H1 (cell line): Measurements from ENCODE around the gene LPCAT1. TPM values are rescaled to one million over a fixed set of nuclear protein-coding genes. Genes with fewer than 3 reads are reported as not detected.

Experiments
- CTCF ChIA-PET: fragments of 300-600 bp; sonication (Branson Sonifier 250); formaldehyde crosslinking; loops from one replicate; lab custom pipeline; 2021; ENCODE audit not compliant: partially characterized antibody; lab: Charles Lee
- POLR2A ChIA-PET: fragments of 300-600 bp; sonication (Branson Sonifier 250); formaldehyde crosslinking; loops from one replicate; lab custom pipeline; 2021; ENCODE audit warnings: inconsistent platforms; ENCODE audit not compliant: partially characterized antibody; lab: Charles Lee
- DNase-seq, 2 experiments: peaks; one replicate each; pipeline versions ENCODE4 v3.0.0 to v3.0.0-alpha.2; 2010 to 2022; ENCODE audit warnings: low spot score in 2 of 2, low read depth in 1 of 2, mixed read lengths in 1 of 2
- FAIRE-seq: peaks from 2 replicates; lab custom pipeline; 2011; peaks lifted over from hg19 to GRCh38; lab: Jason Lieb, UNC
- H2AFZ ChIP-seq: 2 replicates; pipeline ENCODE4 v1.8.1; 2012; ENCODE audit warnings: low read length, inconsistent platforms
- H2AK5ac ChIP-seq: 2 replicates; pipeline ENCODE4 v1.6.1; 2013; ENCODE audit warnings: low read depth, low read length
- H2BK120ac ChIP-seq: replicated peaks from 2 replicates; pipeline ENCODE3; 2013; ENCODE audit warnings: low read depth, low read length, inconsistent platforms
- H2BK12ac ChIP-seq: 2 replicates; pipeline ENCODE4 v1.6.1; 2013; ENCODE audit warnings: low read depth, low read length
- H2BK15ac ChIP-seq: 2 replicates; pipeline ENCODE4 v1.6.1; 2013; ENCODE audit warnings: low read length
- H2BK20ac ChIP-seq: 2 replicates; pipeline ENCODE4 v1.6.1; 2013; ENCODE audit warnings: low read length
- H2BK5ac ChIP-seq: 2 replicates; pipeline ENCODE4 v1.6.1; 2013; ENCODE audit warnings: low read depth, low read length
- H3K14ac ChIP-seq: 2 replicates; pipeline ENCODE4 v1.6.1; 2013; ENCODE audit warnings: inconsistent platforms; ENCODE audit not compliant: insufficient read length
- H3K18ac ChIP-seq: 2 replicates; pipeline ENCODE4 v1.6.1; 2013; ENCODE audit warnings: low read length; ENCODE audit errors: extremely low read depth
- H3K23ac ChIP-seq: 2 replicates; pipeline ENCODE4 v1.6.1; 2013; ENCODE audit warnings: inconsistent platforms; ENCODE audit not compliant: insufficient read length
- H3K23me2 ChIP-seq: 2 replicates; pipeline ENCODE4 v1.6.1; 2013; ENCODE audit warnings: low read depth, low read length
- H3K27ac ChIP-seq: 2 replicates; pipeline ENCODE4 v1.6.1; 2011; ENCODE audit warnings: low read depth, low read length, inconsistent platforms
- H3K27me3 ChIP-seq, 4 experiments: replicated peaks in 1 of 4; 1 replicate in 1 of 4; 2 replicates in 3 of 4; pipeline versions ENCODE4 v1.6.1 to v1.8.1; 2011 to 2013; ENCODE audit warnings: low read length in 3 of 4, mild to moderate bottlenecking in 3 of 4, inconsistent platforms in 2 of 4, mixed read lengths in 2 of 4, moderate library complexity in 1 of 4; ENCODE audit not compliant: control insufficient read depth in 3 of 4, insufficient read depth in 3 of 4; ENCODE audit errors: extremely low read depth in 1 of 4
- H3K36me3 ChIP-seq, 4 experiments: 2 replicates each; pipeline versions ENCODE4 v1.6.1 to v1.8.1; 2011 to 2013; ENCODE audit warnings: mild to moderate bottlenecking in 4 of 4, low read length in 3 of 4, moderate library complexity in 2 of 4, control low read depth in 1 of 4, inconsistent platforms in 1 of 4; ENCODE audit not compliant: insufficient read depth in 4 of 4, control insufficient read depth in 2 of 4
- H3K4ac ChIP-seq: replicated peaks from 2 replicates; pipeline ENCODE3; 2013; ENCODE audit warnings: low read length, low read depth, mixed read lengths, inconsistent platforms; ENCODE audit not compliant: insufficient read length
- H3K4me1 ChIP-seq, 4 experiments: replicated peaks in 1 of 4; 1 replicate in 1 of 4; 2 replicates in 3 of 4; pipeline versions ENCODE4 v1.6.1 to v1.8.1; 2011 to 2013; ENCODE audit warnings: low read length in 3 of 4, inconsistent platforms in 2 of 4, mixed read lengths in 1 of 4; ENCODE audit not compliant: insufficient read depth in 4 of 4, control insufficient read depth in 3 of 4
- H3K4me2 ChIP-seq, 2 experiments: 2 replicates each; pipeline versions ENCODE4 v1.6.1 to v1.8.1; 2011 to 2013; ENCODE audit warnings: low read depth in 2 of 2, low read length in 2 of 2, control low read depth in 1 of 2, inconsistent platforms in 1 of 2, mild to moderate bottlenecking in 1 of 2; ENCODE audit not compliant: insufficient read depth in 1 of 2
- H3K4me3 ChIP-seq, 4 experiments: fragments of 200-600, 300-600 bp in 1 of 4; sonication (generic), shearing (Covaris generic), sonication (Bioruptor Twin) in 1 of 4; 2 replicates each; pipeline versions ENCODE4 v1.5.1 to v1.8.1; 2011 to 2016; ENCODE audit warnings: low read length in 4 of 4, low read depth in 3 of 4, control low read depth in 2 of 4, inconsistent platforms in 2 of 4, mild to moderate bottlenecking in 2 of 4, mixed read lengths in 1 of 4, moderate library complexity in 1 of 4; ENCODE audit not compliant: insufficient read depth in 2 of 4; ENCODE audit errors: extremely low read depth in 1 of 4
- H3K56ac ChIP-seq: replicated peaks from 2 replicates; pipeline ENCODE3; 2013; ENCODE audit warnings: low read depth, mild to moderate bottlenecking, mixed read lengths, low read length, inconsistent platforms; ENCODE audit not compliant: insufficient read length
- H3K79me1 ChIP-seq: 2 replicates; pipeline ENCODE4 v1.6.1; 2013; ENCODE audit warnings: low read depth, low read length, control low read depth
- H3K79me2 ChIP-seq, 2 experiments: 2 replicates each; pipeline versions ENCODE4 v1.6.1 to v1.8.1; 2012 to 2013; ENCODE audit warnings: low read length in 2 of 2, mild to moderate bottlenecking in 2 of 2, inconsistent platforms in 1 of 2; ENCODE audit not compliant: insufficient read depth in 2 of 2, control insufficient read depth in 1 of 2
- H3K9ac ChIP-seq, 4 experiments: replicated peaks in 1 of 4; 1 replicate in 1 of 4; 2 replicates in 3 of 4; pipeline versions ENCODE4 v1.6.1 to v1.8.1; 2011 to 2013; ENCODE audit warnings: low read depth in 3 of 4, low read length in 3 of 4, control low read depth in 2 of 4, mild to moderate bottlenecking in 2 of 4, moderate library complexity in 2 of 4, inconsistent platforms in 1 of 4; ENCODE audit errors: extremely low read depth in 1 of 4
- H3K9me3 ChIP-seq, 2 experiments: 2 replicates each; pipeline versions ENCODE4 v1.6.1 to v1.8.1; 2012 to 2013; ENCODE audit warnings: mild to moderate bottlenecking in 2 of 2, moderate library complexity in 2 of 2, control low read depth in 1 of 2, inconsistent platforms in 1 of 2, low read depth in 1 of 2, low read length in 1 of 2, mixed read lengths in 1 of 2; ENCODE audit not compliant: insufficient read depth in 2 of 2
- H4K20me1 ChIP-seq, 2 experiments: replicated peaks in 1 of 2; 2 replicates each; pipeline versions ENCODE3 to v1.8.1; 2011 to 2013; ENCODE audit warnings: inconsistent platforms in 2 of 2, low read length in 2 of 2, mild to moderate bottlenecking in 1 of 2; ENCODE audit not compliant: insufficient read depth in 2 of 2, control insufficient read depth in 1 of 2
- H4K5ac ChIP-seq: 2 replicates; pipeline ENCODE4 v1.6.1; 2013; ENCODE audit warnings: low read length, low read depth, mixed read lengths, inconsistent platforms; ENCODE audit not compliant: insufficient read length
- H4K8ac ChIP-seq: 2 replicates; pipeline ENCODE4 v1.8.0; 2013; ENCODE audit warnings: mild to moderate bottlenecking, moderate library complexity, low read length, inconsistent platforms; ENCODE audit not compliant: insufficient read depth; ENCODE audit errors: extremely low read depth
- H4K91ac ChIP-seq: replicated peaks from 2 replicates; pipeline ENCODE3; 2013; ENCODE audit warnings: low read length, mixed read lengths, inconsistent platforms; ENCODE audit not compliant: insufficient read length
- BRCA1 ChIP-seq: IDR thresholded peaks from 2 replicates; pipeline ENCODE4 v1.6.1; 2012; ENCODE audit warnings: low read depth, low read length, improper control_type of control experiment
- EZH2 ChIP-seq: fragments of 200-600 bp; sonication (generic); IDR thresholded peaks from 2 replicates; pipeline ENCODE4 v1.7.1; 2012; ENCODE audit warnings: low read depth, mild to moderate bottlenecking, moderate library complexity, low read length, inconsistent platforms; ENCODE audit not compliant: severe bottlenecking
- GABPA ChIP-seq: IDR thresholded peaks from 2 replicates; pipeline ENCODE4 v1.6.1; 2011; ENCODE audit warnings: mild to moderate bottlenecking, low read length, moderate library complexity, borderline replicate concordance; ENCODE audit not compliant: insufficient read depth
- POLR2AphosphoS5 ChIP-seq: IDR thresholded peaks from 2 replicates; pipeline ENCODE4 v1.6.1; 2011; ENCODE audit warnings: low read depth, low read length
- WGBS, 2 experiments: shearing (Covaris generic) in 1 of 2; methylation state at CpG; one replicate each; pipeline versions ENCODE4 v1.1.6 to v1.1.7; 2013 to 2015; ENCODE audit warnings: low lambda C conversion rate in 2 of 2, mixed read lengths in 2 of 2, inconsistent platforms in 1 of 2, low coverage in 1 of 2, missing lambda C conversion rate in 1 of 2; ENCODE audit not compliant: insufficient replicate concordance in 2 of 2, insufficient coverage in 1 of 2, insufficient read length in 1 of 2; ENCODE audit errors: extremely low coverage in 1 of 2, missing lambda C conversion rate in 1 of 2; 5-methylcytosine and 5-hydroxymethylcytosine counted together
- polyA plus RNA-seq, 7 experiments: library from polyadenylated mRNA; depleted of rRNA in 3 of 7; stranded (reverse) in 5 of 7; unstranded in 2 of 7; fragments of >200 nt in 5 of 7; fragments of 200-250 nt in 2 of 7; gene quantifications; 1 replicate in 5 of 7; 2 replicates in 1 of 7; 4 replicates in 1 of 7; pipeline versions ENCODE4 v1.2.1 to v1.2.3, GENCODE V29; 2011 to 2013; ENCODE audit warnings: missing spikeins in 2 of 7, mixed read lengths in 2 of 7
- total RNA-seq: library from RNA; stranded (reverse); fragmentation: NEBNext Ultra II Directional; extraction: Animal tissue kit (Norgen Biotek cat#: 25700); gene quantifications from 2 replicates; pipeline ENCODE4 v1.2.1, GENCODE V29; 2021
- TF ChIP-seq, protein P1 (sequence below): IDR thresholded peaks from 2 replicates; pipeline ENCODE4 v1.6.1; 2011; ENCODE audit warnings: low read depth, mild to moderate bottlenecking, low read length; ENCODE audit not compliant: insufficient read depth
- TF ChIP-seq, protein P2 (sequence below): IDR thresholded peaks from 2 replicates; pipeline ENCODE4 v1.6.1; 2011; ENCODE audit warnings: low read length, improper control_type of control experiment
- TF ChIP-seq, protein P3 (sequence below): IDR thresholded peaks from 2 replicates; pipeline ENCODE4 v1.6.1; 2012; ENCODE audit warnings: inconsistent platforms

LPCAT1 gene
- total and polyA plus RNA-seq, 2 of the 8 experiments (the other 6 are each of a cell fraction or from before 2014, with no cell fraction given), result 107 to 260 TPM

DNA sequence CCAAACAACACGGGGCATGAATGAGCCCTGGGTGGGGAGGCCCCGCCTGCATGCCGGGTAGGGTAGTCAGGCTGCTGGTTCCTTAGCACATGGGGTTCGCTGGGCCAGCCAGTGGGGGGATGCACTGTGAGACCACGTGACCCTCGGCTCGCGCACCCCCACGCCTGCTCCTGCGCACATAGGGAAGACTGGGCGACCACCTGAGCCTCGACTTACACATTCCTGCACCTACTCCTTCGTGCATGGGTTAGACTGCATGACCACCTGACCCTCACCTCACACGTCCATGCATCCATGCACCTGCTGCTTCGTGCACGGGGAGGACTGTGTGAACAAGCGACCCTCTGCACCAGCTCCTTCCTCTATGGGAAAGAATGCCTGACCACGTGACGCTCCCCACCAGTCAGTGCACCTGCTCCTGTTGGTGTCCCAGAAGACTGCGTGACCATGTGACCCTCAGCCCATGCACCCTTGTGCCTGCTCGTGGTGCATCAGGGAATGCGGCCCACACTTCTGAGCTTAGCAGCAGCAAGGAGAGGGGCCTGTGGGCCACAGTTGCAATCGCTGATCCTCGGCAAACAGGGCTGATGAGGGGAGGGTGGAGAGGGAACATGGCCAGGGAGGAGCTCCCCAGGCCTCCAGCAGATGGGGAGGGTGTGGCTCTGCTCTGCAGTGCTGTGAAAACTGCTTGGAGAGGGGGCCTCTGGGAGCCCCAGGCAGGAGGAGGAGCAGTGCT lies 18.1 kb downstream of the LPCAT1 start:
- Histone ChIP-seq H3K14ac (no peak overlapping the region), H3K4me2 (0 out of 4 replicates have a peak overlapping the region, but pooled peaks have one; percentile 3 to 14), H3K4me3 (no peak overlapping the region), H3K56ac (no peak overlapping the region), H3K79me2 (peaks cover 53 to 100% of the 10 kb centered on the region in 2 experiments), H3K27me3 (no peaks in the 10 kb centered on the region), H3K79me1 (peaks cover 40% of the 10 kb centered on the region), H4K91ac (no peak overlapping the region), H4K20me1 (peaks cover 55 to 75% of the 10 kb centered on the region in 2 experiments), H2BK5ac (peak overlapping the region; percentile 12), H4K5ac (peak overlapping the region; percentile 2), H2AFZ (no peak overlapping the region), H4K8ac (peak overlapping the region; percentile 82; the same call in 1 of the 2 replicates), H3K9me3 (no peaks in the 10 kb centered on the region), H3K9ac (no peak overlapping the region; a peak in 1 of 7 replicates), H2BK15ac (no peak overlapping the region), H2AK5ac (no peak overlapping the region; the same call in 1 of the 2 replicates), H2BK12ac (0 out of 2 replicates have a peak overlapping the region, but pooled peaks have one; percentile 27), H3K18ac (0 out of 2 replicates have a peak overlapping the region, but pooled peaks have one; percentile 48), H3K23me2 (no peaks in the 10 kb centered on the region; the same call in 1 of the 2 replicates), H2BK20ac (no peak overlapping the region), H3K23ac (no peak overlapping the region), H2BK120ac (no peak overlapping the region), H3K4ac (no peak overlapping the region), H3K4me1 (peaks cover 2 to 40% (median 29%) of the 10 kb centered on the region in 4 experiments), H3K36me3 (peaks cover 4 to 26% (median 13%) of the 10 kb centered on the region in 4 experiments), H3K27ac (0 out of 2 replicates have a peak overlapping the region, but pooled peaks have one; percentile 14)
- FAIRE-seq (no peak), DNase-seq (no peak)
- no peak for TF ChIP-seq EZH2
- TF ChIP-seq, protein P1, sequence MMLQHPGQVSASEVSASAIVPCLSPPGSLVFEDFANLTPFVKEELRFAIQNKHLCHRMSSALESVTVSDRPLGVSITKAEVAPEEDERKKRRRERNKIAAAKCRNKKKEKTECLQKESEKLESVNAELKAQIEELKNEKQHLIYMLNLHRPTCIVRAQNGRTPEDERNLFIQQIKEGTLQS, result peak; percentile 33; the same call in 1 of the 2 replicates
- no peak for TF ChIP-seq BRCA1
- TF ChIP-seq, protein P2, sequence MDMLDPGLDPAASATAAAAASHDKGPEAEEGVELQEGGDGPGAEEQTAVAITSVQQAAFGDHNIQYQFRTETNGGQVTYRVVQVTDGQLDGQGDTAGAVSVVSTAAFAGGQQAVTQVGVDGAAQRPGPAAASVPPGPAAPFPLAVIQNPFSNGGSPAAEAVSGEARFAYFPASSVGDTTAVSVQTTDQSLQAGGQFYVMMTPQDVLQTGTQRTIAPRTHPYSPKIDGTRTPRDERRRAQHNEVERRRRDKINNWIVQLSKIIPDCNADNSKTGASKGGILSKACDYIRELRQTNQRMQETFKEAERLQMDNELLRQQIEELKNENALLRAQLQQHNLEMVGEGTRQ, result peak; percentile 43; the same call in 1 of the 2 replicates
- TF ChIP-seq GABPA, result peak; percentile 8; the same call in 1 of the 2 replicates
- TF ChIP-seq, protein P3, sequence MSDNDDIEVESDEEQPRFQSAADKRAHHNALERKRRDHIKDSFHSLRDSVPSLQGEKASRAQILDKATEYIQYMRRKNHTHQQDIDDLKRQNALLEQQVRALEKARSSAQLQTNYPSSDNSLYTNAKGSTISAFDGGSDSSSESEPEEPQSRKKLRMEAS, result 0 out of 2 replicates have a peak, but pooled peaks have one; percentile 28
- peak; percentile 25; the same call in 1 of the 2 replicates for TF ChIP-seq POLR2AphosphoS5
- ChIA-PET POLR2A (interaction anchor here (0.7 to 2.8 kb wide), 5 partner anchors 9 to 88 kb away, joined by 3 to 15 read pairs (median 4); no protein-coding TSS in a partner anchor), CTCF (interaction anchor here (0.8 to 1.5 kb wide), 5 partner anchors 11 to 65 kb away, joined by 3 to 6 read pairs (median 3); no protein-coding TSS in a partner anchor)
- WGBS, 2 experiments, result 85% methylated on average over 24 of the region's 24 CpGs; no CpG with 5 or more reads in 1 of the 2 experiments
